GF-D8 (cell line): Measurements from ENCODE around the gene RBFOX1.

Experiments
- DNase-seq: peaks from one replicate; lab custom pipeline; 2025; lab: John Stamatoyannopoulos, UW

RBFOX1 gene

DNA sequence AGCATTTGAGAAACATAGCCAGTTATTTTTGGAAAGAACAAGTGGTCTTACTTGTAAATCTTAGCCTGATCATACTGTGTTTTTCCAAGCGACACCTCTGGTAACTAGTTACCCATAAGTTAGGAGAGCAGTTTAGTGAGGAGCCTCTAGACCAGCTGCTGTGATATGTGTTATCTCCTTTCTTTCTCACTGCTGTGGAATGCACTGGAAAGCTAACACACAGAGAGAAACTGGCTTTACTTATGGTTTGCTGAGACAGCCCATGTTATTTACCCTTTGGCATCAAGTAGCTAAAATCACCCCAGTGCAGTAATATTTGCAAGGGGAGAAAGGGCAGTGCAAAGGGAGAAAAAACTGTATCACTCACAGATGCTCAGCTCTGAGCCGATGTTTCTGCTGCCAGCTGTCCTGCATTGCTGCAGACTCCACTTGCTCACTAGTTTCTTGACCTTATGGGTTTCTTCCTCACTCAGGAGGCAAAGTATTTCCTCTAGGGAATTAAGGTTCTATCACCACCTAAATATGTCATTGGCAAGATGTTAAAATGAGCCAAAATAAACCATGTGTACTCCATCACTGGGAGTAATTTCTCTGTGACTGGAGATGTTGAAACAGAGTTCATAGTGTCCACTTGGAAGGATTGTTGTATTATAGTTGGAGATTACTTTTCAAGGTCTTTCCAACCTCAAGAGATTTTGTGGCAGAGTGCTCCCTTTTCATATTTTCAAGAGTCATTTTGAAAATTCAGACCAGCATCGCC lies 2.3 kb downstream of the RBFOX1 start:
- no peak for DNase-seq

- no peak for DNase-seq
Observed at GRCh38 chr16:7335991-7336634, 3.5 kb downstream of the RBFOX1 start.

- no peak for DNase-seq
Observed at GRCh38 chr16:7336742-7337141, 4.1 kb downstream of the RBFOX1 start.

DNA sequence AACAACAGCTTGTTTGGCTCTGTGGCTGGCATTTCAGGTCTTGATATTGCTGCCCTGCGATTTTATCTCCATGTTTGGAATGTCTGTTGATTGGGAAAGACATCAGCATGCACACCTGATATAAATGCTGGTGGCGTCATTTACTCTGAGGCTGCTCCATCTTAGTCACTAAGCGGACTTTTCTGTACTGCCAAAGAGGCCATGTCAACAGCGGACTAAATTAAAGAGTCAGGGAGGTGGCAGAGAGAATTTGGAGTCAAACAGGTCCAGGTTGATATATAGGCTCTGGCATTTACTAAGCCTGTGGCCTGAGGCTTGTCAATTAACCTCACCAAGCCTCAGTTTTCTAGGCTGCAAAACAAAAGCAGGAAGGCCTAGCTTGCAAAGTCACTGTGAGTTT lies 6.2 kb downstream of the RBFOX1 start:
- DNase-seq: no peak

GRCh38 chr16:7339700-7340099 lies 7.1 kb downstream of the RBFOX1 start:
- no peak for DNase-seq

DNA sequence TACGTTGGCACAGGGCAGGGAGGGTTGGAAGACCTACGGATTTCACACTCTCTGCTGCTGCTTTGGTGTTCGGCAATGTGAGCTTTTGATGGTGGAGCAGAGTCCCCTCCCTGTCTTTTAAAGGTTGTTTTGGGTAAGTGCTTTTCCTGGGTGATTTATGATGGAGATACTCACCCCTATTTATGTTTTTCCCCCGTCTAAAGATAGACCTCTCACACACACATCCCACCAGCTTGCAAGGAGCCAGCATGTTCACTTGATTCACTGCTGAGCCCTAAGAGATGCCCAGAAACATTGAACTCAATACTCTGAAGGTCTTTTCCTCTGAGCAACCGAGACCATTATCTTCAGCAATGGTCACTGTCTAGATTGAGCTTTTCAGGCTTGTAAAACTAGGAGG lies 8.3 kb downstream of the RBFOX1 start:
- no peak for DNase-seq

- DNase-seq: no peak
Observed at GRCh38 chr16:7342598-7342997, 10.0 kb downstream of the RBFOX1 start.

GRCh38 chr16:7343243-7343642 lies 10.6 kb downstream of the RBFOX1 start:
- no peak for DNase-seq

- no peak for DNase-seq
Observed at GRCh38 chr16:7344830-7345780, 12.5 kb downstream of the RBFOX1 start.

- no peak for DNase-seq
Observed at GRCh38 chr16:7350806-7351205, 18.2 kb downstream of the RBFOX1 start.

DNA sequence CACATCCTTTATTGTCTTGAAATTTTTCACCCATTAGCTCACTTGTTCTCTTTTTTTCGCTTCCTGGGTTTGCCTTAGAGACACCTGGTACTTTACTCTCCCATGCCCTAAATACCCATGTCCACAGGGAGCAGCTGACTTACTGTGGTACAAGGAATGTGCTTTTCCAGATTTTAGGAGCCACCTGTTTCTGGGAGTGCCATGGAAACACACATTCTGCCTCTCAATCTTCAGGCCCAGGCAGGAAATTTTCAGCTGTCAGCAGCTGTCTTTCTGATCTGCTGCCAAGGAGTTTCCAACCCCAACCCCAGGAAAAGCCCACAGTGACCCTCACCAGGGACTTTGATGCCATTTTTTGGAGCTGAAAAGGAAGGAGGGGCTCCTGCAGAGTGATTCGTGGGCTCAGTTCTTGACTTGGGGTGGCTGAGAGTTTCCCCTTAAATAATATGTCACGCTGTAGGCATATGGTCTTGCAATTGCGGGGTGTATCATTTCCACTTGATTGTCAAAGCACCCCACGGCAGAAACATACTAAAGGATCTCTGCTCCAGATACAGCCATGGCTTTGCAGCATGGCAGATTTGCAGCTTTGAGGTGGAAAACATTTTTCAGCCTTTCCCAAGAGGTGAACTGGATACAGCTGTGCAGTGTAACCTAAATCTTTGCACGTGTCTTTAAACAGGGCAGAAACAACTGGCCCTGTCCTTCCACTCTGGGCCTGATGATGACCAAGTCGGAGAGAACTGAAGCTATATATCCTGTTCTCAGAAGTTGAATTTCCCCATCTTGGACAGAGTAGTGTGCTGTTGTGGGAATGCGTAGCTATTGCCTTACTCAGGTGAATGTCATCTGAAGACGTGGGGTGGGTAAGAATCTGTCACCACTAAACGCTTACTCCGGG lies 19.2 kb downstream of the RBFOX1 start:
- DNase-seq: no peak

- no peak for DNase-seq
Observed at GRCh38 chr16:7355758-7356157, 23.1 kb downstream of the RBFOX1 start.

DNA sequence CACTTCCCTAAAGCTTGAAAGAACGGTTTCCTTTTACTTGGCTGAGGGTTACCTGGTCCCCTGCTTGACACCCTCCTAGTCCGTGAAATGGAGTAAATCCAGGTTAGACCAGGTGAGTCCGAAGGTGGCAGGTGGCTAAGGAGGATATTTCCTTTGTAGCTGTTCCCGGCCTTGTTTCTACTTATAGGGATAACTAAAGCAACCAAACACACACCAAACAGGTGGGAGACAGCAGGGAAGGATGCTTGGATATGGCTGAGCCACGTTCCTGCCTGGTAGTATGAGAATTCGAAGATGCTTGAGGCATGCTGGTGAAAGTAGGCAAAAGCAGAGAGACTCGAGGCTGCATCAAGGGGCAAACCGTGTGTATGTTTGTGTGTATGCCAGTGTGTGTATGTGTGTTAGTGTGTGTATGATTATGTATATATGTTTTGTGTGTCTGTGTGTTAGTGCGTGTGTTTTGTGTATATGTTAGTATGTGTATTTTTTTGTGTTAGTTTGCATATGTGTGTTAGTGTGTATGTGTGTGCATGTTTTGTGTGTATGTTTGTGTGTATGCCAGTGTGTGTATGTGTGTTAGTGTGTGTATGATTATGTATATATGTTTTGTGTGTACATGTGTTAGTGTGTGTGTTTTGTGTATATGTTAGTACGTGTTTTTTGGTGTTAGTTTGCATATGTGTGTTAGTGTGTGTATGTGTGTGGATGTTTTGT lies 28.9 kb downstream of the RBFOX1 start:
- DNase-seq: no peak

DNA sequence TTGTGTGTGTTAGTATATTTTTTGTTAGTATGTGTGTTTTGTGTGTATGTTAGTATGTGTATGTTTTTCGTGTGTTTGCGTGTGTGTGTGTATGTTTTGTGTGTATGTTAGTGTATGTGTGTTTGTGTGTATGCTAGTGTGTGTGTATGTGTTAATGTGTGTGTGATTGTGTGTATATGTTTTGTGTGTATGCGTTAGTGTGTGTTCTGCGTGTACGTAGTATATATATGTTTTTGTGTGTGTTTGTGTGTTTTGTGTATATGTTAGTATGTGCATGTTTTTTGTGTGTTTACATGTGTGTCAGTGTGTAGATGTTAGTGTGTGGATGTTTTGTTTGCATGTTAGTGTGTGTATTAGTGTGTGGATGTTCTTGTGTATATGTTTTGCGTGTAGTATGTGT lies 29.6 kb downstream of the RBFOX1 start:
- DNase-seq: no peak

DNA sequence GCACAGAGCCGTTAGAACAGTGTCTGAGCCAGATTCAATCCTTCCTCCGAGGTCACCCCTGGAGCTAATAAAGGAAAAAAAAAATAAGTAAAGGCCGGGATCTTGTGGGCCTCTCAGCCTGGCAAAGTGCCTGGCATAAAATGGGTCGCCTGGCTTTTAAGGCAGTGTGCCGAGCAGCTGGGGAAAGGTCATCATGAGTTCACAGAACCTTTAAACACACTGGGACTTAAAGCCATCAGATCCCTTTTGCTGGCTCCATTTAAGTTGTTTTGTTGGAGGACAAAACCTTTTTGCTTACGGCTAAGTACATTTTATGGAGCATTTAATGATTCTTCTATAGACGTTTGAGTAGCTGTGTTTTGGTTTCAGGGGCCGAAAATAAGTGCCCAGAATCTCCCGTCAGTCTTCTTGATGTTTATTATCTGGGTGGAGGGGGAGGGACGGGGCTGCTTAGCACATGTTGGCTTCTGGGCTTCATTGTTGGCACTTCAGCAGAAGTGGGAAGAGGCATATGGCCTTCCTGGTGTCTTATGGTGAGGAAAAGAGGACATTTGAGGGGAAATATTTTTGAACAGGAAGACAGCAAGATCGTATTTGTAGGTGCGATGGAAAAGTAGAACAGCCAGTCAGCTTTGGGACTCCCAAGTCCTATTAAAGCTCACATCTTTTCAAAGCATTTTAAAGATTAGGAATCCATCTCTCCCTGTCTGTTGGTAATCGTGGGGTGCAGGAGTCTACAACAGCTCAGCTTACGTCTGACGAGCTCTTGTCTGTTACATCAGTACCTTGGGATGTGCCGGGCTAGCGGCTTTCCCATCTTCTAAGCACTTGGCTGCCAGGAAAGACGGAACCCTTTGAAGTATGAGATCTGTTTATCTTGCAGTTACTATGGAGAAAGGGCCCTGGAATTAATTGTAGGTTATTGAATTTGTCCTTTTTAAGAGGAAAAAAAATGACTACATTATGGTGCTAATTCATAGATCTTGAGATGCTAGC lies 31.1 kb downstream of the RBFOX1 start:
- DNase-seq: no peak

DNA sequence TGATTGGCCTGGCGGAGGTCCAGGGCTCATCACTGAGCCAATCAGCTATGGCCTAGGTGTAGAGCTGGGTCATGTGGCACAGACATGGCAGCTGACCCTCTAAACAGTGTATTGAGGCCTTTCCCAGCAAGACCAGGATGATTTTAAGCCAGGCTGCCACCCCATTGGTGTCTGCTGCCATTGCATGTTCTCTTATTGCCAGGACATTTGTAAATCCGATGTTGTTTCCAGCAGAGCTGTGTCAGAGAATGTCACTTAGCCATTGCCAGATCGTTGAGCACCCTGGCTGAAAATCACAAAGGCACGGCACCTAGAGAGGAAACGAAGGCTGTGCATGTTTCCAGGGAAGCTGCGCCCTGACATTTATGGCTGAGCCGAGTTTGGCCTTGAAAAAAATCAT lies 33.4 kb downstream of the RBFOX1 start:
- no peak for DNase-seq

DNA sequence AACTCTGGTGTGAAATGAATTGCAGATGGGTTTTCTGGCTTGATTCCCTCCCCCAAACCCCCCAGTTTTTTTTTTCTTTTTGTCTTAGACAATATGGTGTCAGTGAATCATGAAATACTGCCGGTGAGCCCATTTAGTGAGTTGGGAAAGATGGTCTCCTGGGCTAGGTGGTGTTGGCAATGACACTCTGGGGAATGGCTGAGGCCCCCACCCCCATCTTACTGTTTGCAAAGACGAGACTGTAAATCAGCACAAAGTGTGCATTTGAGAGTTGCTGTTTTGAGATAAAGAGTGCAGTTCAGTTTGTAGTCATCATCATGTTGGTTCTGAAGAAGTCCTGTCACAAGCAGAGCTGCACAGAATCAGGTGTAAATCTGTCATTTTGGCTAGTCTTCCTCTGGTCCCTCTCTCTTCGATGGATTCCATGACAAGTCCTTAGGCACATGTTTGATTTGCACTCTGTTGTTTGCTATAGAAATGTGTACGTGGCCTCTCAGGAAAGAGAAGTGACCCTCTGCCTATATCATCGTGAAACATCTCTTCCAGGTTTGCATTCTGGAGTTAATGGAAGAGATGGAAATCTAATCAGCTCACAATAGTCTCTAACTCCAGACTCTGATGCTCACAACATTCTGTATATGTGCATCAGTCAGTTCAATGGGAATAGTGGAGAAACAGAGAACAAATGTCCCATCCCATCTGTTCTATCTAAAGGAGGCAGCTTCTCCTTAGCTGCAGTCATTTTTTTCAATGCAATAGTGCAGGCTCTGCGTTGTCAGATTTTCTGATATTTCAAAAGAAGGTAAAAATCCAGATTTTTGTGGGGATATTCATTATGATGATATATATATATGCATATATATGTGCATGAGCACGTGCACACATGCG lies 34.6 kb downstream of the RBFOX1 start:
- no peak for DNase-seq

DNA sequence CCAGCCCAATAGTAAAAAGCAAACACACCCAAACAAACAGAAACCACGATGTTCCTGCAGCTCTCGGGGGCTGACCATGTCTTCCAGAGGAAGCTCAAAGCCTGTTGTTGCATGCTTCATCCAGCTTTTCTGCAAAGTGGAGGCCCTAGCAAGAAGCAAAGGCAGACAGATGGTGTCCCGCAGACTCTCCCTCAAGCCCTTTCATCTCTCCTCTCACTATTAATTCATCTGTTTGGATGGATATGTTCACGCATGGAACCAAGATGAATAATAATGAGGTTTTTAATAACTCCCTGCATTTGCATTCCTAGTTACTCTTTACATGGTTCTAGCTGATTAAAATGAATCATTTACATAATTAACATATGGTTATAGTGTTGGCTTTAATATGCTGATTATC lies 36.6 kb downstream of the RBFOX1 start:
- no peak for DNase-seq

GRCh38 chr16:7372095-7372494 lies 39.5 kb downstream of the RBFOX1 start:
- no peak for DNase-seq
